ENCODE results near the gene SEPSECS.

DNA sequence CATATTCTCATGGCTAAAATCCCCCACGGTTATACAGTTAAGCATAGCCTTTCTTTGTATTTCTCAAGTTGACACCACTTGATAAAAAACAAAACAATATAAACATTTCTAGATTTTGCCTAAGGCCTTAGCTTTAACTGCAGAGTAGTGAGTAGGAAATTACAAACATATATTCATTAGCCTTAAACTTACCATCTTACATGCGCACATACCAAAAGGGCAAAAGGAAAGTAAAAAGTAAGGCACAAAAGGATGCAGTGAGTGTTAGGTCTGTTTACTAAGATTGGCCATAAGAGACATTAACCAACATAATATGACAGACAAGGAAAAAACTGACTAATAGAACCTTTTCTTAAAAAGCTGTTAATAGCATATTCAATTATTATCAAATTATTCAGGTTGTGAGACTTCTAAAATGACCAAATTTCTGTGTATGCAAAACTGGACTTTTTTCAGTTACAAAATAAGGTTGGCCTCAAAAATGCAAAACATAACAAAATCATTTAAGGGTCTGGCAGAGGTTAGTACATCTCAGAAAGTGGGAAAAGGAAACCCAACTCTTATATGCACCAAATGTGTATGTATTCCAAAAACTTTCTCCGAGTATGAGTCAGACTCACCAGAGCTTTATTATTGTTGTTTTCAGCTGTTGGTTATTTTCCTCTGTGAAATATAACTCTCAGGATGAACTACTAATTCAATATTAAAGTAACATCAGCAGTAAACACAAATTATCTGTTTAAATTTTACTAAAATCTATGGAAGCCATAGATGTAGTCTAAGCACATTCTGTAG, 39.9 kb downstream of the SEPSECS start:
- no peak for TF ChIP-seq CTCF (IDR thresholded peaks at IDR 0.05)
- no peak for TF ChIP-seq POLR2AphosphoS5 (IDR thresholded peaks at IDR 0.05)
- no peak for TF ChIP-seq POLR2A (IDR thresholded peaks at IDR 0.05)
- no peak for TF ChIP-seq EP300 (IDR thresholded peaks at IDR 0.05)

Measured in stomach (tissue), 4 donors.